Muscle of back (tissue), 11 donors: ENCODE data around the gene RARRES1. TPM values are rescaled to one million over a fixed set of nuclear protein-coding genes. Genes with fewer than 3 reads are reported as not detected.

Experiments
- DNase-seq, 3 donors: peaks; one replicate each; pipeline versions ENCODE4 v3.0.0 to v3.0.0-alpha.2; 2013
- polyA plus RNA-seq, 10 donors: library from polyadenylated mRNA; unstranded; fragments of 120-200 nt; gene quantifications; one replicate each; pipeline ENCODE4 v1.2.1, GENCODE V29; 2013; ENCODE audit not compliant: insufficient read length in 10 of 10

The RARRES1 gene
- polyA plus RNA-seq, 10 donors, result 2.3 to 6.2 (median 3.4) TPM

- no peak for DNase-seq
These were observed 3.2 kb upstream of the RARRES1 start for GRCh38 chr3:158735296-158736033.

- DNase-seq, result no peak
These were observed 1.4 kb upstream of the RARRES1 start for GRCh38 chr3:158733656-158734055.

- no peak for DNase-seq
These were observed 571 bp upstream of the RARRES1 start for GRCh38 chr3:158732856-158733200.

GRCh38 chr3:158731486-158731885 lies 771 bp downstream of the RARRES1 start:
- DNase-seq, result peak in 1 of 3 donors; percentile 51

GRCh38 chr3:158728851-158729250 lies 3.4 kb downstream of the RARRES1 start:
- DNase-seq, result no peak

GRCh38 chr3:158728061-158728377 lies 4.2 kb downstream of the RARRES1 start:
- no peak for DNase-seq

- peak; percentile 73 to 87 (median 83) for DNase-seq
These were observed 4.8 kb downstream of the RARRES1 start for GRCh38 chr3:158727206-158728060.

GRCh38 chr3:158725348-158726011 lies 6.8 kb downstream of the RARRES1 start:
- DNase-seq, result peak; percentile 59 to 93 (median 63)

- DNase-seq, result no peak
These were observed 8.3 kb downstream of the RARRES1 start for GRCh38 chr3:158723991-158724390.

- DNase-seq, result no peak
These were observed 10.1 kb downstream of the RARRES1 start for GRCh38 chr3:158722108-158722507.

GRCh38 chr3:158718490-158719170 lies 13.6 kb downstream of the RARRES1 start:
- DNase-seq, result peak; percentile 57 to 76 (median 62)

GRCh38 chr3:158717576-158717975 lies 14.7 kb downstream of the RARRES1 start:
- no peak for DNase-seq

GRCh38 chr3:158713094-158713499 lies 19.2 kb downstream of the RARRES1 start:
- no peak for DNase-seq

- DNase-seq, result no peak
These were observed 19.8 kb downstream of the RARRES1 start for GRCh38 chr3:158712443-158712842.

- DNase-seq, result peak in 1 of 3 donors; percentile 81
These were observed 20.4 kb downstream of the RARRES1 start for GRCh38 chr3:158711886-158712285.

GRCh38 chr3:158710601-158711000 lies 21.7 kb downstream of the RARRES1 start:
- DNase-seq, result no peak

- peak in 1 of 3 donors; percentile 97 for DNase-seq
These were observed 22.6 kb downstream of the RARRES1 start for GRCh38 chr3:158709666-158710083.

GRCh38 chr3:158703566-158703965 lies 28.7 kb downstream of the RARRES1 start:
- DNase-seq, result no peak

- peak in 1 of 3 donors; percentile 52 for DNase-seq
These were observed 29.3 kb downstream of the RARRES1 start for GRCh38 chr3:158702815-158703481.

- DNase-seq, result no peak
These were observed 30.7 kb downstream of the RARRES1 start for GRCh38 chr3:158701420-158702065.

GRCh38 chr3:158700559-158700958 lies 31.7 kb downstream of the RARRES1 start:
- DNase-seq, result no peak
